HepG2 (cell line): ENCODE results near the gene FYTTD1. TPM values are rescaled to one million over a fixed set of nuclear protein-coding genes. Genes with fewer than 3 reads are reported as not detected.

Experiments
- ATAC-seq: fragments of 200-7000 bp; cut with Tn5 transposase; 3 replicates; pipeline ENCODE4 v1.9.1; 2020; ENCODE audit warnings: mild to moderate bottlenecking, moderate library complexity
- BruUV-seq: library from RNA; stranded (reverse); fragments of 400-500 nt; replicated peaks from 2 replicates; lab custom pipeline; 2021; lab: Mats Ljungman, UMichigan
- CTCF ChIA-PET: fragments of 300-600 bp; formaldehyde crosslinking; extraction: SDS; loops from one replicate; lab custom pipeline; 2021; ENCODE audit warnings: low total read pairs, inconsistent platforms, low intra/inter-chr PET ratio; lab: Yijun Ruan, JAX
- POLR2A ChIA-PET: fragments of 350-600 bp; sonication (Branson Sonifier 250); formaldehyde crosslinking; loops from one replicate; lab custom pipeline; 2020; ENCODE audit warnings: antibody characterized with exemption, inconsistent platforms; lab: Yijun Ruan, JAX
- DNase-seq: peaks from one replicate; pipeline ENCODE4 v3.0.0-alpha.2; 2015; ENCODE audit warnings: low spot score
- FAIRE-seq: peaks from 3 replicates; lab custom pipeline; 2011; peaks lifted over from hg19 to GRCh38; lab: Jason Lieb, UNC
- H2AFZ ChIP-seq: one replicate; pipeline ENCODE4 v1.6.1; 2011; ENCODE audit warnings: low read length, inconsistent platforms
- H3K27ac ChIP-seq: fragments of 300-600 bp; 3 replicates; pipeline ENCODE4 v1.8.0; 2011; ENCODE audit warnings: mixed run types, mild to moderate bottlenecking, mixed read lengths, low read length, inconsistent platforms; ENCODE audit not compliant: insufficient read depth; ENCODE audit errors: extremely low read length
- H3K27me3 ChIP-seq, 2 experiments: fragments of 200-600 bp in 1 of 2; 2 replicates in 1 of 2; 3 replicates in 1 of 2; pipeline versions ENCODE4 v1.6.0 to v1.8.0; 2011; ENCODE audit warnings: low read length in 2 of 2, mild to moderate bottlenecking in 2 of 2, moderate library complexity in 2 of 2, inconsistent platforms in 1 of 2; ENCODE audit not compliant: insufficient read depth in 2 of 2, control insufficient read depth in 1 of 2
- H3K36me3 ChIP-seq, 2 experiments: fragments of 200-600 bp in 1 of 2; replicated peaks in 1 of 2; 2 replicates in 1 of 2; 3 replicates in 1 of 2; pipeline versions ENCODE4 v1.5.1 to v1.8.0; 2011; ENCODE audit warnings: low read length in 2 of 2, inconsistent platforms in 1 of 2; ENCODE audit not compliant: insufficient read depth in 2 of 2, control insufficient read depth in 1 of 2
- H3K4me1 ChIP-seq: 2 replicates; pipeline ENCODE4 v1.5.1; 2012; ENCODE audit warnings: low read length, inconsistent platforms; ENCODE audit not compliant: insufficient read depth
- H3K4me2 ChIP-seq: 2 replicates; pipeline ENCODE4 v1.6.0; 2011; ENCODE audit warnings: low read depth, low read length, inconsistent platforms
- H3K4me3 ChIP-seq, 3 experiments: fragments of 200-600 bp in 1 of 3; sonication (generic), shearing (Covaris generic) in 1 of 3; replicated peaks in 1 of 3; 2 replicates each; pipeline ENCODE4 v1.5.1; 2011 to 2016; ENCODE audit warnings: low read length in 3 of 3, inconsistent platforms in 2 of 3, low read depth in 2 of 3, mild to moderate bottlenecking in 2 of 3, control low read depth in 1 of 3, mixed read lengths in 1 of 3; ENCODE audit not compliant: insufficient read depth in 1 of 3
- H3K79me2 ChIP-seq: one replicate; pipeline ENCODE4 v1.6.1; 2011; ENCODE audit warnings: low read length, inconsistent platforms; ENCODE audit not compliant: insufficient read depth
- H3K9ac ChIP-seq: 2 replicates; pipeline ENCODE4 v1.6.0; 2011; ENCODE audit warnings: mild to moderate bottlenecking, low read depth, low read length, inconsistent platforms; ENCODE audit not compliant: insufficient read depth
- H3K9me3 ChIP-seq: 2 replicates; pipeline ENCODE4 v1.5.1; 2012; ENCODE audit warnings: mild to moderate bottlenecking, low read length
- H4K20me1 ChIP-seq: 2 replicates; pipeline ENCODE4 v1.6.0; 2011; ENCODE audit warnings: inconsistent platforms, mild to moderate bottlenecking, low read length, moderate library complexity; ENCODE audit not compliant: insufficient read depth
- ARID5B ChIP-seq: IDR thresholded peaks from 2 replicates; pipeline ENCODE4 v1.4.0; 2020; ENCODE audit warnings: mild to moderate bottlenecking, missing genetic modification reagents
- FOXP4 ChIP-seq: sonication (generic); formaldehyde crosslinking; IDR thresholded peaks from 2 replicates; pipeline ENCODE4 v1.4.0; 2020; ENCODE audit warnings: missing genetic modification reagents
- HOXA9 ChIP-seq: sonication (generic); formaldehyde crosslinking; IDR thresholded peaks from 2 replicates; pipeline ENCODE4 v1.8.1; 2022; ENCODE audit warnings: missing genetic modification reagents, mild to moderate bottlenecking, moderate library complexity, borderline replicate concordance
- KAT7 ChIP-seq: IDR thresholded peaks from 2 replicates; pipeline ENCODE4 v1.6.1; 2018; ENCODE audit warnings: borderline replicate concordance, missing compliant biosample characterization
- RFX3 ChIP-seq: IDR thresholded peaks from 2 replicates; pipeline ENCODE4 v1.6.1; 2016; ENCODE audit warnings: missing biosample characterization, missing genetic modification reagents
- SRSF4 ChIP-seq: fragments of 200-400 bp; formaldehyde crosslinking; IDR thresholded peaks from one replicate; pipeline ENCODE4 v1.6.1; 2018; ENCODE audit warnings: mild to moderate bottlenecking, low read depth, low read length, moderate library complexity; ENCODE audit not compliant: poor library complexity, severe bottlenecking
- ZMYM2 ChIP-seq: sonication (generic); formaldehyde crosslinking; IDR thresholded peaks from 2 replicates; pipeline ENCODE4 v1.8.0; 2022; ENCODE audit warnings: mild to moderate bottlenecking, missing genetic modification reagents
- ZNF160 ChIP-seq: sonication (generic); formaldehyde crosslinking; IDR thresholded peaks from 2 replicates; pipeline ENCODE4 v1.8.0; 2022; ENCODE audit warnings: mild to moderate bottlenecking, inconsistent platforms, missing genetic modification reagents
- ZNF530 ChIP-seq: sonication (generic); formaldehyde crosslinking; IDR thresholded peaks from 2 replicates; pipeline ENCODE4 v1.5.0; 2020; ENCODE audit warnings: low read depth, mild to moderate bottlenecking, missing genetic modification reagents
- ZNF629 ChIP-seq: sonication (generic); formaldehyde crosslinking; conservative IDR thresholded peaks from 2 replicates; pipeline ENCODE4 v1.5.0; 2020; ENCODE audit warnings: missing genetic modification reagents
- WGBS: methylation state at CpG from one replicate; pipeline ENCODE4 v1.1.6; 2017; ENCODE audit warnings: low lambda C conversion rate; 5-methylcytosine and 5-hydroxymethylcytosine counted together
- in situ Hi-C: cut with HindIII; loops from 2 replicates; pipeline ENCODE4 v1.10.0; 2017; ENCODE audit warnings: low pct_unique_long_range_greater_than_20kb; ENCODE audit not compliant: extremely low pct_ligation_motif_present
- intact Hi-C: fragments of 100-400 bp; cut with micrococcal nuclease; formaldehyde crosslinking; loops from one replicate; pipeline ENCODE4 v1.10.0; 2022; ENCODE audit not compliant: unreplicated experiment
- polyA plus RNA-seq, 8 experiments: library from polyadenylated mRNA; depleted of rRNA in 3 of 8; stranded (reverse) in 7 of 8; unstranded in 1 of 8; fragments of >200 nt; fragmentation: Illumina TruSeq in 4 of 8; extraction: Trizol in 4 of 8; gene quantifications; 2 replicates each; pipeline versions ENCODE4 v1.2.1 to v1.2.3, GENCODE V29; 2011 to 2016; ENCODE audit warnings: low read depth in 4 of 8, missing spikeins in 1 of 8, mixed read lengths in 1 of 8; ENCODE audit not compliant: insufficient read depth in 1 of 8
- total RNA-seq, 5 experiments: library from RNA; depleted of rRNA; stranded (reverse); fragments of >200 nt; fragmentation: Illumina TruSeq; extraction: Trizol; gene quantifications; 2 replicates each; pipeline ENCODE4 v1.2.3, GENCODE V29; 2016; ENCODE audit warnings: low read depth in 1 of 5

The FYTTD1 gene
- total and polyA plus RNA-seq, 2 of the 13 experiments (the other 11 are each of a cell fraction or from before 2014, with no cell fraction given), result 6.5 to 28.8 TPM

GRCh38 chr3:197706658-197707057 is 43.0 kb upstream of the FYTTD1 start:
- no peaks in the 10 kb centered on the region for H3K27me3 ChIP-seq
- no peak overlapping the region for H3K4me3 ChIP-seq
- peaks cover 6 to 12% of the 10 kb centered on the region in 2 experiments; a peak in 3 of 5 replicates for H3K36me3 ChIP-seq
- no peaks in the 10 kb centered on the region for H3K4me1 ChIP-seq
- FAIRE-seq (no peak), DNase-seq (no peak), ATAC-seq (no peak)
- no peak overlapping the region for H3K4me2 ChIP-seq
- no TSS peak for BruUV-seq
- 95% methylated on average over 7 of the region's 7 CpGs for WGBS
- H4K20me1 ChIP-seq, result no peaks in the 10 kb centered on the region
- H3K9ac ChIP-seq, result no peak overlapping the region
- TF ChIP-seq ZNF629 (CRISPR knock-in tag), result no peak
- H2AFZ ChIP-seq, result no peak overlapping the region
- intact Hi-C loops, result no loop called here
- H3K79me2 ChIP-seq, result no peaks in the 10 kb centered on the region
- in situ Hi-C loops, result no loop called here
- no peak overlapping the region for H3K27ac ChIP-seq
- no peaks in the 10 kb centered on the region for H3K9me3 ChIP-seq
- CTCF ChIA-PET, result no interaction called here
- POLR2A ChIA-PET, result no interaction called here

- Histone ChIP-seq H3K27ac (no peak overlapping the region), H3K36me3 (peaks cover 1 to 13% of the 10 kb centered on the region in 2 experiments; a peak in 1 of 5 replicates), H3K9me3 (no peaks in the 10 kb centered on the region), H3K27me3 (no peaks in the 10 kb centered on the region), H3K4me2 (no peak overlapping the region), H4K20me1 (no peaks in the 10 kb centered on the region), H3K9ac (no peak overlapping the region), H2AFZ (no peak overlapping the region), H3K79me2 (no peaks in the 10 kb centered on the region), H3K4me3 (no peak overlapping the region), H3K4me1 (no peaks in the 10 kb centered on the region)
- intact Hi-C loops, result no loop called here
- FAIRE-seq (no peak), DNase-seq (no peak), ATAC-seq (no peak)
- WGBS, result 97% methylated on average over 9 of the region's 9 CpGs
- in situ Hi-C loops, result no loop called here
- ChIA-PET CTCF (no interaction called here), POLR2A (no interaction called here)
- no TSS peak for BruUV-seq
- TF ChIP-seq KAT7 (no peak), FOXP4 (no peak), ZNF530 (CRISPR knock-in tag) (no peak), RFX3 (CRISPR knock-in tag) (no peak), ZNF160 (CRISPR knock-in tag) (no peak), ARID5B (no peak), HOXA9 (CRISPR knock-in tag) (no peak), ZMYM2 (no peak), SRSF4 (no peak)
Observed at GRCh38 chr3:197709135-197709534, 40.5 kb upstream of the FYTTD1 start.
